Panc1 (cell line): ENCODE measurements around the gene MYCN.

ENCODE experiments used
- POLR2AphosphoS5 ChIP-seq: IDR thresholded peaks from 2 replicates; pipeline ENCODE4 v1.6.1; 2012; ENCODE audit warnings: mild to moderate bottlenecking, low read depth, low read length, moderate library complexity
- TF ChIP-seq, protein P1 (sequence below): fragments of 450-650 bp; IDR thresholded peaks from 2 replicates; pipeline ENCODE4 v1.5.1; 2017; ENCODE audit warnings: mild to moderate bottlenecking

DNA sequence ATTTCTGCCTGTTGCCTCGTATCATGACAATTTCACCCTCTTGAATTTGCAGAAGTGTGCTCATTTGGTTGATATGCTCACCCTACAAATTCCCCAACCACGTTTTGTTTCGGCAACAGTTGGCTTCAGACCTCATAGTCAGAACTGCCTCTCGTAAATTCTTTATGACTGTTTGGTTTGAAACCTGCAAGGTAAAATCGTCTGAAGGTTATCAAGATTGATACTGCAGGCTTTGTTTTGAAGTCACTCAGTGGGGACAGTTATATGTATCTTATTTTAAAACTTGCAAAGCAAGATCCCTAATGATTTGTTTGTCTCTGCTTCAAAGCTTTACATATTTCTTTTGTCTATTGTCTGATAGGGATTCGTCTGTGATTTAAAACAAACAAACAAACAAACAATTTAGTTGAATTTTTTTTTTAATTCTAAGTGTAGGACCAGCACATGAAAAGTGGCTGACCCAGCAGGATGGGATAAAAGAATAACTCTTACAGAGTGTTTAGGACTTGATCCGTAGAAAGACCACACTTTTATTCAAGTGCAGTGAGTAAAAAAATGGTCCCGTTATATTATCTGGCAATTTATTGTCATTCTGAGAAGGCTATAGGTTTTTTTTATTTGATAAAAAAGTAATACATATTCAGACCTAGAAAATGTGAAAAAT lies 45.7 kb upstream of the MYCN start:
- TF ChIP-seq, protein P1, sequence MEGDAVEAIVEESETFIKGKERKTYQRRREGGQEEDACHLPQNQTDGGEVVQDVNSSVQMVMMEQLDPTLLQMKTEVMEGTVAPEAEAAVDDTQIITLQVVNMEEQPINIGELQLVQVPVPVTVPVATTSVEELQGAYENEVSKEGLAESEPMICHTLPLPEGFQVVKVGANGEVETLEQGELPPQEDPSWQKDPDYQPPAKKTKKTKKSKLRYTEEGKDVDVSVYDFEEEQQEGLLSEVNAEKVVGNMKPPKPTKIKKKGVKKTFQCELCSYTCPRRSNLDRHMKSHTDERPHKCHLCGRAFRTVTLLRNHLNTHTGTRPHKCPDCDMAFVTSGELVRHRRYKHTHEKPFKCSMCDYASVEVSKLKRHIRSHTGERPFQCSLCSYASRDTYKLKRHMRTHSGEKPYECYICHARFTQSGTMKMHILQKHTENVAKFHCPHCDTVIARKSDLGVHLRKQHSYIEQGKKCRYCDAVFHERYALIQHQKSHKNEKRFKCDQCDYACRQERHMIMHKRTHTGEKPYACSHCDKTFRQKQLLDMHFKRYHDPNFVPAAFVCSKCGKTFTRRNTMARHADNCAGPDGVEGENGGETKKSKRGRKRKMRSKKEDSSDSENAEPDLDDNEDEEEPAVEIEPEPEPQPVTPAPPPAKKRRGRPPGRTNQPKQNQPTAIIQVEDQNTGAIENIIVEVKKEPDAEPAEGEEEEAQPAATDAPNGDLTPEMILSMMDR = no peak
- no peak for TF ChIP-seq POLR2AphosphoS5
